Liver (tissue), 3 donors: ENCODE measurements around the gene OR9K2.

ENCODE experiments used
- JUND ChIP-seq, 2 donors: IDR thresholded peaks; 2 replicates each; pipeline ENCODE4 v1.6.1; 2016; ENCODE audit warnings: antibody characterized with exemption in 2 of 2
- TF ChIP-seq, protein P1 (sequence below): fragments of 150-350 bp; IDR thresholded peaks from 2 replicates; pipeline ENCODE4 v1.5.1; 2017; ENCODE audit warnings: improper control_type of control experiment, low read depth, low read length; ENCODE audit not compliant: missing input control
- donor health status: healthy.
- donor health status: healthy.

DNA sequence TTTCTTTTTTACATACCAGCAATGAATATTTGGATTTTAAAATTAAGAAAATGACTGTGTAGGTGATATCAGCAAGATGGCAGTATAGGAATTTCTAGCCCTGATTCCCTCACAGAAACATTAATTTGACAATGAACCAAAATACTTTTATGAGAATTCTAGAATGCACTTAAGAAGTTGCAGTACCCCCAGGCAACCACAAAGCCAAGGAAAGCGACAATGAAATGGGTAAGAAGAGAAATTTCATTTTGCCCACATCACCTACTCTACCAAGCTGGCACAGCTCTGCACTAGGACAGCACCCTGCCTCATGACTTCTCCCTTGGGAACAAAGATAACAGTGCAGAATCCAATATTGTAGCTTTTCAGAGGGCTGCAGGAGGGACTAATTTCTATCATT lies 6.6 kb downstream of the OR9K2 start:
- no peak for TF ChIP-seq JUND (IDR thresholded peaks at IDR 0.05)
- TF ChIP-seq, protein P1, sequence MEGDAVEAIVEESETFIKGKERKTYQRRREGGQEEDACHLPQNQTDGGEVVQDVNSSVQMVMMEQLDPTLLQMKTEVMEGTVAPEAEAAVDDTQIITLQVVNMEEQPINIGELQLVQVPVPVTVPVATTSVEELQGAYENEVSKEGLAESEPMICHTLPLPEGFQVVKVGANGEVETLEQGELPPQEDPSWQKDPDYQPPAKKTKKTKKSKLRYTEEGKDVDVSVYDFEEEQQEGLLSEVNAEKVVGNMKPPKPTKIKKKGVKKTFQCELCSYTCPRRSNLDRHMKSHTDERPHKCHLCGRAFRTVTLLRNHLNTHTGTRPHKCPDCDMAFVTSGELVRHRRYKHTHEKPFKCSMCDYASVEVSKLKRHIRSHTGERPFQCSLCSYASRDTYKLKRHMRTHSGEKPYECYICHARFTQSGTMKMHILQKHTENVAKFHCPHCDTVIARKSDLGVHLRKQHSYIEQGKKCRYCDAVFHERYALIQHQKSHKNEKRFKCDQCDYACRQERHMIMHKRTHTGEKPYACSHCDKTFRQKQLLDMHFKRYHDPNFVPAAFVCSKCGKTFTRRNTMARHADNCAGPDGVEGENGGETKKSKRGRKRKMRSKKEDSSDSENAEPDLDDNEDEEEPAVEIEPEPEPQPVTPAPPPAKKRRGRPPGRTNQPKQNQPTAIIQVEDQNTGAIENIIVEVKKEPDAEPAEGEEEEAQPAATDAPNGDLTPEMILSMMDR, result no peak
